Ovary (tissue), 3 donors: ENCODE measurements around the gene MAGI1.

Source experiments
- POLR2A ChIP-seq: fragments of 450-650 bp; IDR thresholded peaks from one replicate; pipeline ENCODE4 v1.6.1; 2017; ENCODE audit warnings: antibody characterized with exemption, mild to moderate bottlenecking, moderate library complexity
- TF ChIP-seq, protein P1 (sequence below), 3 donors: fragments of 450-650 bp in 2 of 3; fragments of 200-600 bp in 1 of 3; IDR thresholded peaks; one replicate each; pipeline versions ENCODE4 v1.5.1 to v1.8.0; 2016 to 2022; ENCODE audit warnings: antibody characterized with exemption in 3 of 3, mild to moderate bottlenecking in 1 of 3
- donor health status: DM: no; HTN: no; CAD: no.

DNA sequence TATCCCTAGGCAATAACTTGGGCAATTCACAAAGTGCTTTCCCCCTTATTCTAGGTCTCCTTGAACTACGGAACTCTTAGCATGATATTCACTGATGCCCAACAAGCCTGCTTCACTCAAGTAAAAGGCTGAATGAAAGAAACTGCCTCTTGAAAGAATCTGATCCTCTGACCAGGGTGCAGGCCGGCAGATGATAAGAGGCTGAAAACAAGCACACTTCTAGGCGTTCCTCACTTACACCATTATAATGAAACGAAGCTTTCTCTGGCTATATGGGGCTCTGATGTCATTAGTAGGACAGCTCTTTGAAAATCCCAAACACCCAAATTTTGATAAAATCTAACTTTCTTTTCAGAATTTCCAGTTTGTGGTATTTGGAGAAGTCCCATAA is 28.4 kb downstream of the MAGI1 start:
- TF ChIP-seq POLR2A, result no peak
- TF ChIP-seq, protein P1, sequence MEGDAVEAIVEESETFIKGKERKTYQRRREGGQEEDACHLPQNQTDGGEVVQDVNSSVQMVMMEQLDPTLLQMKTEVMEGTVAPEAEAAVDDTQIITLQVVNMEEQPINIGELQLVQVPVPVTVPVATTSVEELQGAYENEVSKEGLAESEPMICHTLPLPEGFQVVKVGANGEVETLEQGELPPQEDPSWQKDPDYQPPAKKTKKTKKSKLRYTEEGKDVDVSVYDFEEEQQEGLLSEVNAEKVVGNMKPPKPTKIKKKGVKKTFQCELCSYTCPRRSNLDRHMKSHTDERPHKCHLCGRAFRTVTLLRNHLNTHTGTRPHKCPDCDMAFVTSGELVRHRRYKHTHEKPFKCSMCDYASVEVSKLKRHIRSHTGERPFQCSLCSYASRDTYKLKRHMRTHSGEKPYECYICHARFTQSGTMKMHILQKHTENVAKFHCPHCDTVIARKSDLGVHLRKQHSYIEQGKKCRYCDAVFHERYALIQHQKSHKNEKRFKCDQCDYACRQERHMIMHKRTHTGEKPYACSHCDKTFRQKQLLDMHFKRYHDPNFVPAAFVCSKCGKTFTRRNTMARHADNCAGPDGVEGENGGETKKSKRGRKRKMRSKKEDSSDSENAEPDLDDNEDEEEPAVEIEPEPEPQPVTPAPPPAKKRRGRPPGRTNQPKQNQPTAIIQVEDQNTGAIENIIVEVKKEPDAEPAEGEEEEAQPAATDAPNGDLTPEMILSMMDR (IDR thresholded peaks at IDR 0.05), result no peak
